ENCODE data around the gene DYSF. TPM values are rescaled to one million over a fixed set of nuclear protein-coding genes. Genes with fewer than 3 reads are reported as not detected.
A peak's percentile ranks its signal among the peaks of the same experiment; 100 is the strongest.

The DYSF gene
- total RNA-seq, 4 donors from 2014 or later = 2.4 to 10.6 (median 4.3) TPM

DNA sequence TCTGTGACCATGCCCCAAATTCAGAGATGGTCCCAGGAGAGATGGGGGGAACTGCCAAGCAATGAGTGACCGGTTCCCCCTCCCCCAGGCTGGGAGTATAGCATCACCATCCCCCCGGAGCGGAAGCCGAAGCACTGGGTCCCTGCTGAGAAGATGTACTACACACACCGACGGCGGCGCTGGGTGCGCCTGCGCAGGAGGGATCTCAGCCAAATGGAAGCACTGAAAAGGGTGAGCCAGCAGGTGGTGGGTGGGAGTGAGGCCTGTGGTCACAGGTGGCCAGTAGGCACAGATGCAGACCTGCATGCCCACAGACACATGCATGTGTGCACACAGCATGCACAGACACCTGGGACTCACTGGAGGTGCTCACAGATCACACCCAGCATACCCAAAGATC is 117.2 kb downstream of the DYSF start:
- no peak for DNase-seq
- H3K9me3 ChIP-seq = no peaks in the 10 kb centered on the region
- TF ChIP-seq, protein P1, sequence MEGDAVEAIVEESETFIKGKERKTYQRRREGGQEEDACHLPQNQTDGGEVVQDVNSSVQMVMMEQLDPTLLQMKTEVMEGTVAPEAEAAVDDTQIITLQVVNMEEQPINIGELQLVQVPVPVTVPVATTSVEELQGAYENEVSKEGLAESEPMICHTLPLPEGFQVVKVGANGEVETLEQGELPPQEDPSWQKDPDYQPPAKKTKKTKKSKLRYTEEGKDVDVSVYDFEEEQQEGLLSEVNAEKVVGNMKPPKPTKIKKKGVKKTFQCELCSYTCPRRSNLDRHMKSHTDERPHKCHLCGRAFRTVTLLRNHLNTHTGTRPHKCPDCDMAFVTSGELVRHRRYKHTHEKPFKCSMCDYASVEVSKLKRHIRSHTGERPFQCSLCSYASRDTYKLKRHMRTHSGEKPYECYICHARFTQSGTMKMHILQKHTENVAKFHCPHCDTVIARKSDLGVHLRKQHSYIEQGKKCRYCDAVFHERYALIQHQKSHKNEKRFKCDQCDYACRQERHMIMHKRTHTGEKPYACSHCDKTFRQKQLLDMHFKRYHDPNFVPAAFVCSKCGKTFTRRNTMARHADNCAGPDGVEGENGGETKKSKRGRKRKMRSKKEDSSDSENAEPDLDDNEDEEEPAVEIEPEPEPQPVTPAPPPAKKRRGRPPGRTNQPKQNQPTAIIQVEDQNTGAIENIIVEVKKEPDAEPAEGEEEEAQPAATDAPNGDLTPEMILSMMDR (IDR thresholded peaks at IDR 0.05) = no peak
- TF ChIP-seq POLR2A (IDR thresholded peaks at IDR 0.05) = no peak
- intact Hi-C loops (cut with DNase I) = no loop called here
- no peaks in the 10 kb centered on the region for H3K4me1 ChIP-seq
- H3K27ac ChIP-seq = no peak overlapping the region
- no peaks in the 10 kb centered on the region for H3K36me3 ChIP-seq
- WGBS, 2 donors = 91 to 96% methylated on average over 8 to 10 of the region's 10 CpGs
- no peaks in the 10 kb centered on the region for H3K27me3 ChIP-seq
- H3K4me3 ChIP-seq = no peak overlapping the region

DNA sequence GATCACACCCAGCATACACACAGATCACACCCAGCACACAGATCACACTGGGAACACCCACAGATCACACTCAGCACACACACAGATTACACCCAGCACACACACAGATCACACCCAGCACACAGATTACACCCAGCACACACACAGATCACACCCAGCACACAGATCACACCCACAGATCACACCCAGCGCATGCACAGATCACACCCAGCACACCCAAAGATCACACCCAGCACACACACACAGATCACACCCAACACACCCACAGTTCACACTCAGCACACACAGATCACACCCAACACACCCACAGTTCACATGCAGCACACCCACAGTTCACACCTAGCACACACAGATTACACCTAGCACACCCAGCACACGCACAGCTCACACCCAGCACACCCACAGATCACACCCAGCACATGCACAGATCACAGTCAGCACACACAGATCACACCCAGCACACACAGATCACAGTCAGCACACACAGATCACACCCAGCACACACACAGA is 117.6 kb downstream of the DYSF start:
- DNase-seq = no peak
- H3K36me3 ChIP-seq = no peaks in the 10 kb centered on the region
- WGBS, 2 donors = 88 to 92% methylated on average over 1 to 2 of the region's 2 CpGs
- TF ChIP-seq POLR2A (IDR thresholded peaks at IDR 0.05) = no peak
- TF ChIP-seq, protein P1 (IDR thresholded peaks at IDR 0.05) = no peak
- no peaks in the 10 kb centered on the region for H3K4me1 ChIP-seq
- intact Hi-C loops (cut with DNase I) = no loop called here
- no peaks in the 10 kb centered on the region for H3K9me3 ChIP-seq
- H3K4me3 ChIP-seq = no peak overlapping the region
- no peak overlapping the region for H3K27ac ChIP-seq
- no peaks in the 10 kb centered on the region for H3K27me3 ChIP-seq

DNA sequence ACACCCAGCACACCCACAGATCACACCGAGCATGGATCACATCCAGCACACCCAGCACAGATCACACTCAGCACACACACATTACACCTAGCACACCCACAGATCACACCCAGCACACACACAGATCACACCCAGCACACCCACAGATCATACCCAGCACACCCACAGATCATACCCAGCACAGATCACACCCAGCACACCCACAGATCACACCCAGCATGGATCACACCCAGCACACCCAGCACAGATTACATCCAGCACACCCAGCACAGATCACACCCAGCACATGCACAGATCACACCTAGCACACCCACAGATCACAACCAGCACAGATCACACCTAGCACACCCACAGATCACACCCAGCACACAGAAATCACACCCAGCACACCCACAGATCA is 118.6 kb downstream of the DYSF start:
- no peak for TF ChIP-seq POLR2A (IDR thresholded peaks at IDR 0.05)
- TF ChIP-seq, protein P1 (IDR thresholded peaks at IDR 0.05) = no peak
- intact Hi-C loops (cut with DNase I) = no loop called here

DNA sequence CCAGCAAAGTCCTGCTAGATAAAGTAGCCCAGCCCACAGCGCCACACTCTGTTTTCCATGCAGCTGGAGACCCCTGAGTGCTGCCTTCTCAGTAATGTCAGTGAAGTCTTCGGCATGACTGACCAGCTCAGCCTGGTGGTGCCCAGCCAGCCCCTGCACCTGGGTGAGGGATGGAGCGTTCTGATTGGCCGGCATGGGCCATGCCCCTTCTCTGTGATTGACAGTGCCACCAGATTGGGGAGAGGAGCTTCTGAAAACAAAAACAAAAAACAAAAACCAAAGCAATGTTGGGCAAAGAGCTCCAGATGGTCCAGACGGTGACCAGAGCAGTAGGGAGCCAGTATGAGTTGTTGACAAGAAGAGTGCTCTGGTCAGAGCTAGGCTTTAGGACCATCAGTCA is 122.6 kb downstream of the DYSF start:
- intact Hi-C loops (cut with DNase I) = no loop called here
- no peak for TF ChIP-seq POLR2A (IDR thresholded peaks at IDR 0.05)
- TF ChIP-seq, protein P1 (IDR thresholded peaks at IDR 0.05) = no peak
- no peaks in the 10 kb centered on the region for H3K4me1 ChIP-seq
- H3K27ac ChIP-seq = no peak overlapping the region
- no peak overlapping the region for H3K4me3 ChIP-seq
- no peaks in the 10 kb centered on the region for H3K9me3 ChIP-seq
- no peaks in the 10 kb centered on the region for H3K36me3 ChIP-seq
- H3K27me3 ChIP-seq = no peaks in the 10 kb centered on the region
- no peak for DNase-seq
- WGBS, 2 donors = 91 to 95% methylated on average over 2 to 5 of the region's 5 CpGs

More for the DNA sequence above, 118.6 kb downstream of the DYSF start:
- Histone ChIP-seq H3K27me3 (no peaks in the 10 kb centered on the region), H3K4me1 (no peaks in the 10 kb centered on the region), H3K36me3 (no peaks in the 10 kb centered on the region), H3K9me3 (no peaks in the 10 kb centered on the region), H3K27ac (no peak overlapping the region), H3K4me3 (no peak overlapping the region)
- WGBS, 2 donors = 80% methylated on average over 1 of the region's 1 CpG; no CpG with 5 or more reads in 1 of the 2 donors
- no peak for DNase-seq

DNA sequence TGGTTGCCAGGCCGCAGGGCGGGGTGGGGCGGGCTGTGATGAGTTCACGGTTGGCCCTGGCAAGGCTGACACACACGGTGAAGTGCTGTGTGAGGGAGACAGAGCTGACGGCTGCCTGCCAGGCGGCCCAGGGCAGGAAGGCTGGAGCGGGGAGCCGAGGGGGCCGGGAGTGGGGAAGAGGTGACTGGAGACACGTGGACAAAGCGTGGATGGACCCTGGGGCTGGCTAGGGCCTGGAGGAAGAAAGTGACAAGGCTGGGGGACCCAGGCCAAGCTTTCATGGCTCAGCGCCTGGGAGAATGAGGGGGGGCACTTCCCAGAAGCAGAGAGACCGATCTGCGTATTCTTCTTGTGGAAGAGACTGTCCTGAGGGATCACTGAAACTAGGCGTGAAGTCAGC is 123.2 kb downstream of the DYSF start:
- 70 to 85% methylated on average over 14 to 15 of the region's 16 CpGs for WGBS, 2 donors
- no peaks in the 10 kb centered on the region for H3K27me3 ChIP-seq
- TF ChIP-seq, protein P1 (IDR thresholded peaks at IDR 0.05) = no peak
- no peak for TF ChIP-seq POLR2A (IDR thresholded peaks at IDR 0.05)
- no peaks in the 10 kb centered on the region for H3K4me1 ChIP-seq
- intact Hi-C loops (cut with DNase I) = no loop called here
- H3K36me3 ChIP-seq = no peaks in the 10 kb centered on the region
- H3K9me3 ChIP-seq = no peaks in the 10 kb centered on the region
- peak overlapping the region in 1 of 4 donors; percentile 7 for H3K27ac ChIP-seq
- no peak for DNase-seq
- no peak overlapping the region for H3K4me3 ChIP-seq

All from esophagus squamous epithelium (tissue), 5 donors.